Chondrocyte (in vitro differentiated cells): Measurements from ENCODE around the gene LTO1. TPM values are rescaled to one million over a fixed set of nuclear protein-coding genes. Genes with fewer than 3 reads are reported as not detected.

Experiments used
- DNase-seq: peaks from one replicate; pipeline ENCODE4 v3.0.0; 2021; ENCODE audit warnings: mixed read lengths, low spot score
- H3K27ac Mint-ChIP-seq: one replicate; pipeline ENCODE4 v1.8.0; 2021; ENCODE audit warnings: mild to moderate bottlenecking, moderate library complexity, mixed read lengths; ENCODE audit not compliant: unreplicated experiment
- H3K27me3 Mint-ChIP-seq: 2 replicates; pipeline ENCODE4 v1.8.0; 2021; ENCODE audit warnings: low read depth, mixed read lengths
- H3K36me3 Mint-ChIP-seq: 2 replicates; pipeline ENCODE4 v1.8.0; 2021; ENCODE audit warnings: low read depth, mixed read lengths
- H3K4me1 Mint-ChIP-seq: 2 replicates; pipeline ENCODE4 v1.8.0; 2021; ENCODE audit warnings: low read depth, mild to moderate bottlenecking, mixed read lengths
- H3K4me3 Mint-ChIP-seq: one replicate; pipeline ENCODE4 v1.8.0; 2021; ENCODE audit warnings: mild to moderate bottlenecking, moderate library complexity, mixed read lengths; ENCODE audit not compliant: unreplicated experiment
- H3K9me3 Mint-ChIP-seq: 2 replicates; pipeline ENCODE4 v1.8.0; 2021; ENCODE audit warnings: low read depth, mixed read lengths
- CTCF ChIP-seq: fragments of 200-600 bp; sonication (generic); IDR thresholded peaks from 2 replicates; pipeline ENCODE4 v1.5.0; 2021; ENCODE audit warnings: antibody characterized with exemption, mild to moderate bottlenecking, moderate library complexity
- total RNA-seq: library from RNA; stranded (reverse); gene quantifications from 3 replicates; pipeline ENCODE4 v1.2.1, GENCODE V29; 2021

The LTO1 gene
- total RNA-seq, 1 donor from 2014 or later = 16.2 TPM

GRCh38 chr11:69703768-69704507 lies 28.8 kb upstream of the LTO1 start, which contains the start of gene FGF19:
Gene FGF19, minus strand, starts transcription at chr11:69704022. Its CDS starts 146 bp downstream, at chr11:69703876.
- Mint-ChIP-seq H3K36me3 (no peaks in the 10 kb centered on the region), H3K4me1 (peaks cover 20% of the 10 kb centered on the region), H3K4me3 (peak within 1 kb of the TSS; percentile 66), H3K9me3 (no peaks in the 10 kb centered on the region), H3K27ac (peak within 1 kb of the TSS; percentile 61), H3K27me3 (peaks cover 28% of the 10 kb centered on the region)
- DNase-seq = no peak
- TF ChIP-seq CTCF = no peak

DNA sequence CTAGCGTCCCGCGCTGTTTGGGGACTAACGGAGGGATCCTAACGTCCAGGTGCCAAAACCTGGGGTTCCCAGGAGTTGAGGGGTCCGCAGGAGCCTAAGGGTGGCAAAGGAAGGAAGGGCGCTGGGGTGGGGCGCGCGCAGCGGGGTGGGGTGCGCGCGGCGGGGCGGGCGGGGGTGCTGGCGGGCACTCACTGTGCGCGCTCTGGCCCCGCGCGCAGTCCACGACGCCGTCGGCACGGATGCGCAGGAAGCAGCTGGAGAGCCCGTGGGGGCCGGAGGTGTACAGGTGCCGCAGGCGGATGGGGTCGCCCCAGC lies 28.3 kb upstream of the LTO1 start:
- H3K27ac Mint-ChIP-seq = no peak overlapping the region
- peaks cover 20% of the 10 kb centered on the region for H3K4me1 Mint-ChIP-seq
- no peak overlapping the region for H3K4me3 Mint-ChIP-seq
- H3K9me3 Mint-ChIP-seq = no peaks in the 10 kb centered on the region
- H3K27me3 Mint-ChIP-seq = peaks cover 28% of the 10 kb centered on the region
- no peak for TF ChIP-seq CTCF
- no peak for DNase-seq
- H3K36me3 Mint-ChIP-seq = no peaks in the 10 kb centered on the region

- DNase-seq = no peak
- Mint-ChIP-seq H3K4me1 (peaks cover 20% of the 10 kb centered on the region), H3K4me3 (no peak overlapping the region), H3K36me3 (no peaks in the 10 kb centered on the region), H3K27ac (no peak overlapping the region), H3K27me3 (peaks cover 28% of the 10 kb centered on the region), H3K9me3 (no peaks in the 10 kb centered on the region)
- no peak for TF ChIP-seq CTCF
Measured at GRCh38 chr11:69702769-69703452, 27.8 kb upstream of the LTO1 start.

- Mint-ChIP-seq H3K9me3 (no peaks in the 10 kb centered on the region), H3K27ac (no peak overlapping the region), H3K36me3 (no peaks in the 10 kb centered on the region), H3K27me3 (peaks cover 27% of the 10 kb centered on the region), H3K4me1 (peaks cover 20% of the 10 kb centered on the region), H3K4me3 (no peak overlapping the region)
- no peak for DNase-seq
- no peak for TF ChIP-seq CTCF
Measured at GRCh38 chr11:69702239-69702691, 27.1 kb upstream of the LTO1 start.

- peaks cover 20% of the 10 kb centered on the region for H3K4me1 Mint-ChIP-seq
- no peaks in the 10 kb centered on the region for H3K9me3 Mint-ChIP-seq
- H3K4me3 Mint-ChIP-seq = no peak overlapping the region
- peaks cover 18% of the 10 kb centered on the region for H3K27me3 Mint-ChIP-seq
- no peak for TF ChIP-seq CTCF
- H3K27ac Mint-ChIP-seq = peak overlapping the region; percentile 41
- H3K36me3 Mint-ChIP-seq = no peaks in the 10 kb centered on the region
- DNase-seq = no peak
Measured at GRCh38 chr11:69700278-69701140, 25.4 kb upstream of the LTO1 start.
